SK-N-DZ (cell line): ENCODE results near the gene MTA3.
"Not testable (repeated sequence)": the region's sequence is repeated elsewhere in the genome, so short reads cannot be mapped to it uniquely, and the experiment has no call there.

Source experiments
- DNase-seq: peaks from one replicate; pipeline ENCODE4 v3.0.0-alpha.2; 2015; ENCODE audit warnings: low spot score

The MTA3 gene

DNA sequence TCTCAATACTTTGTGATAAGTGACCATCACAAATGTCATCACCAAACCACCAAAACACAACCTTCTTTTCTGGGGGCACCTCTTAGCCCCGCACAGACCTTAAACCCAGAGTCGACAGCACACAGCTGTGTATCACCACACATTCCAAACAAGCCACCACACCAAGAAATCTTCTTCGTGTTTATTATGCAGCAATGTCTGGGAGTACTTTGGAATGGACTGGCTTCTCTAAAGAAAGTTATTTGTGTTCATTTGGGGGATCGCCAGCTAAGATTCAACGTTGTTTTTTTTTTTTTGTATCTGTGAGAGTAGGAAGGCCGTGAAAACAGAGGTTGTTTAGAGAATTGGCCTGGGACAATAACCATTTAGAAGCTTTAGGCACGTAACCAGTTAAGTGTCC, 1.1 kb upstream of the MTA3 start:
- no peak for DNase-seq

DNA sequence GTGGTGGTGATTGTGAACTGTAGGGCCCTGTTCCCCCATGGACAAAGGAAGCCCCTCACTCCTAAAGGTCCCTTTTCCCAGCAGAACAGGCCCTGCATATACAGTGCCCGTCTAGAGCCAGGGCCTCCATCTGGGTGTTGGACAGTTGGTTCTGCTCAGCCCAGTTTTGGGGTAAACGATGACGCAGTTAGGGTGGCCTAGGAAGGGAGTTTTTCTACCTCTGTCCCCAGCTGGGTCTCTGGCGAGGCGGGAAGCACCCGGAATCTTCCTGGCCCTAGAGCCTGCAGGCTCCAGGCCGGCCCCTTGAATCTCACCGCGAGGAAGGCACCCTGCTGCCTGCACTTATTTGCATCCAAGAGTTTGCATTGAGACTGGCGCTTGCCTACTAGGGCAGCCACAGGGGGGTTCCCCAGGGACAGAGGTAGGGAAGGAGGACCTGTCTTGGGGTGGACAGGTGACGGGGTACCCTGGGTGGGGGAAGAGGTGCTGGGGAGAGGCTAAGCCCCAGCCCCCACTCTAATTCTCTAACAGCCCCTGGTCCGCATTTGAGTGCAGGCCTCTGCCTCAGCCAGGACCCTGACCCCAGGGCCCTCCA, 529 bp upstream of the MTA3 start:
- peak; percentile 71 for DNase-seq

DNA sequence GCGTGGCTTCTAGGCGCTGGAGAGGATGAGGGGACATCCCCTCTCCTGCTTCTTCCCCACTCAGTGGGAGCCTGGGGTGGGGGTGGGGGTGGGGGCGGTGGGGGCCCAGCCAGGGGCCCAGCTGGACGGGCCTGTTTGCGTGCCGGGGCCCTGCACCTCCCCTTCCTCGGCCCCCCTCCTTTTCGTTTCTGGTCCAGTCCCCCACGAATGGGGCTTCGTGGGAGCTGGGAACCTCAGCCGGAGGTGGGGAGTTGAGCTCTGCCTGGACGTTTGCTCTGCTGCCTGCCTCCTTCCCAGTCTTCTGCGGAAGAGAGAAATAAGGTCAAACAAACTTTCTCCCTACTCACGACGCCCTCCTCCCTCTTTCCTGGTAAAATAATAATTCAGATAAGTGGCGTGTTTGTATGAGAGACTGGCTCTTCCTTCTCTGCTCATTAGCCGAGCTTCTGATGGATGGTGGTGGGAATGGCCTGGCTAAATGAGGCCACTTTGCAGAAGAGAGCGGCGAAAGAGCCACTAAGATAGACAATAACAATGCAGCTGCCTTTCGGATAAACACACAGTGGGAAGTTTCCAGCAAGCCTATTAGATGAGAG, 782 bp downstream of the MTA3 start:
- DNase-seq = no peak

DNA sequence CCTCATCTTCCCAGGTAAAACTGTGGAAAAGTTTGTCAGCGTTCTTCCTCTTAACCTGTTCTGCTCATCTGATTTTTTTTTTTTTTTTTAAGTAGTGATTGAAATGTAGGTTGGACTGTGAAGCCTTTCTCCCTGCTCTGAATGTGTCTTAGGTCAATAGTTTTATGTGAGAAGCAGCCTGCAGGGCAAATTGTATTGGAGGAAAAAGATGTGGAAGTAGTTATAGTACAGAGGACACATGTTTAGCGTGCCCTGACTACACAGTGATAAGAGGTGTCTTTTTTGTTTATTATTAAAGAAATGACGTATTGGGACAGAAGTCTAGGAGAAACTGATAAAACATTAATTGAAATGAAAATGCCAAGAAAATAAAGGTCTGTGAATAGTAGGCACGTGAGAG, 1.5 kb downstream of the MTA3 start:
- DNase-seq = no peak

DNA sequence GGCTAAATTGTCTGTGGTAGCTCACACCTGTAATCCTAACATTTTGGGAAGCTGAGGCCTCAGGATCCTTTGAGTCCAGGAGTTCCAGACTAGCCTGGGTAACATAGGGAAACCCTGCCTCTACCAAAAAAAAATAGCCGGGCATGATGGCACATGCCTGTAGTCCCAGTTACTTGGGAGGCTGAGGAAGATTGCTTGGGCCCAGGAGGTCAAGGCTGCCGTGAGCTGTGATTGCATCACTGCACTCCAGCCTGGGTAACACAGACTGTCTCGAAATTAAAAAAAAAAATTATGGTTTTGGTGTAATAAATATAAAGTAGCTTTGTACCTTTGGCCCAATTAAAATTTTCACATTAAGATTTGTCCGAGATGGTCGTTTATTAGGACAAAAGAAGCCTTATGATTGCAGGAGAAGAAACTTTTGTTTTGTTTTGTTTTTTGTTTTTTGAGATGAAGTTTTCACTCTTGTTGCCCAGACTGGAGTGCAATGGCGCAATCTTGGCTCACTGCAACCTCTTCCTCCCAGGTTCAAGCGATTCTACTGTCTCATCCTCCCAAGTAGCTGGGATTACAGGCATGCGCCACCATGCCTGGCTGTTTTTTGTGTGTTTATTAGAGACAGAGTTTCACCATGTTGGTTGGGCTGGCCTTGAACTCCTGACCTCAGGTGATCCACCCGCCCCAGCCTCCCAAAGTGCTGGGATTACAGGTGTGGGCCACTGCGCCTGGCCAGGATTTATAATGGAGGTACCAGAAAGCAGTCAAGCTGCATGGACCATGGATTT, 4.1 kb downstream of the MTA3 start:
- no peak for DNase-seq

DNA sequence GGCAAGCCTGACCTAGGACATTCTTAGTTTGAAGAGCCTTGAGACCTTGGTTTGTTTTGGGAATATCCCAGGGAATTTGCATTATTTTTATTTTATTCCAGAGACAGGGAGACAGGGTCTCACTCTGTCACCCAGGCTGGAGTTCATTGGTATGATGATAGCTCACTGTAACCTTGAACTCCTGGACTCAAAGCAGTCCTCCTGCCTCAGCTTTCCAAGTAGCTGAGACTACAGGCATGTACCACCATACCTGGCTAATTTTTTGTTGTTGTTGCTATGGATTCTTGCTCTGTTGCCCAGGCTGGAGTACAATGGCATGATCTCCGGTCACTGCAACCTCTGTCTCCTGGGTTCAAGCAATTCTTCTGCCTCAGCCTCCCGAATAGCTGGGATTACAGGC, 4.8 kb downstream of the MTA3 start:
- DNase-seq = no peak

DNA sequence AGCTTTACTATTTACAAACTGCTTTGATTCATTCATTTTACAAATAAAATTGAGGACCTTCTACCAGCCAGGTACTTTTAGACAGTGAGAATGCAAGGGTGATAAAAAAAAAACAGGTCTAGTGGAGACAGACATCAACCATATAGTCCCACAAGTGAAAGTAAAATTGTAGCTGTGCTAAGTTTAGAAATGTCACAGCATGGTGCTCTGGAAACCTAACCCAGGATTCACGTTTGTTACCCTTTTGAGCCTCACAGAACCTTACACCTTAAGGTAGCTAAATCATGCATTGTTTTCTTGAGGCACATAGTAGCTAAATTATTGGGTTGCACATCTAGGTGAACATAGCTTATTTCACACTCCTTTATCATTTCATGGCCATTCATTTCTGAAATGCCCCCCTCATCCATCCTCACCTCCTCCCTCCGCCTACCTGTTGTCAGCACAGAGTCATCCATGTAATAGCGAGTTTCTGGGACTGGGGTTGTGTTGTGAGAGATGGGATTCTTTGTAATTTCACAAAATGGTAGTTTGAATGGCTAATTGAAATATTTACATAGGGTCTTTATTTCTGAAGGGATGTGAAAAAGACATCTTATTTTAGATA, 7.1 kb downstream of the MTA3 start:
- DNase-seq = no peak

DNA sequence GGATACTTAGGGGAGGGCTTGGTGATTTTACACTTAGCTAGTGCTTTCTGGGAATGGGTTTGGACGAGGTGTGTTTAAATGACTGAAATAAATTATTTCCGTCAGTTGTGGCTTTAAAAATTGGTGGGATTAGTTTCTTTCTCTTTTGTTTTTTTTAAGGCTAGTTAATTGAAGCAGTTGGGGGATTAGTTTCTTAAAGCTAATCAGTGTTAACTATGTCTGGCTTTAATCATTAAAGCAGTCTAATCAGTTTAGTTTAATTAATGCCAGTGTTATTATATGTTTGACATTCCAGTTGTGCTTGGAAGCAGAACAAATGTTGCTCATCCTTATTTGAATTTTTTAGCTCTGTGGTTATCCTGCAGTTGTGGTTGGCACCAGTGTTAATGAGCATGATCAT, 10.2 kb downstream of the MTA3 start:
- DNase-seq = no peak

DNA sequence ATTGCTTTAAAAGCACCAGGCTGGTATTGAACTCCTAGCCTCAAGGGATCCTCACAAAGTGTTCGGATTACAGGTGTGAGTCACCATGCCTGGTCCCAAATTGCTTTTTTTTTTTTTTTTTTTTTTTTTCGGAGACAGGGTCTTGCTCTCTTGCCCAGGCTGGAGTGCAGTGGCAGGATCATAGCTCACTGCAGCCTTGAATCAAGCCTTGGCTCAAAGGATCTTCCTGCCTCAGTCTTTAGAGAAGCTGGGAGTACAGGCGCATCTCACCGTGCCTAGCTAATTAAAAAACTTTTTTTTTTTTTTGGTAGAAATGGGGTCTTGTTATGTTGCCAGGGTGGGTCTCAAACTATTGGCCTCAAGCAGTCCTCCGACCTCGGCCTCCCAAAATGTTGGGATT, 12.8 kb downstream of the MTA3 start:
- no peak for DNase-seq

DNA sequence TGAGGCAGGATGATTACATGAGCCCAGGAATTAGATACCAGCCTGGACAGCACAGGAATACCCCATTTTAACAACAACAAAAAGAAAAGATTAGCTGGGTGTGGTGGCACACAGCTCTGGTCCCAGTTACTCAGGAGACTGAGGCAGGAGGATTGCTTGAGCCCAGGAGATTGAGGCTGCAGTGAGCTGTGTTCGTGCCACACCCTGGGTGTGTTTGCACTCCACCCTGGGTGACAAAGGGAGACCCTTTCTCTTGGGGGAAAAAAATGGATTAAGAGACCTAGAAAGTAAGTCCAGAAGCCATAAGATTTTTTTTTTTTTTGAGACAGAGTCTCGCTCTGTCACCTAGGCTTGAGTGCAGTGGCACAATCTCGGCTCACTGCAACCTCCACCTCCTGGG, 16.2 kb downstream of the MTA3 start:
- DNase-seq = not testable (repeated sequence)

DNA sequence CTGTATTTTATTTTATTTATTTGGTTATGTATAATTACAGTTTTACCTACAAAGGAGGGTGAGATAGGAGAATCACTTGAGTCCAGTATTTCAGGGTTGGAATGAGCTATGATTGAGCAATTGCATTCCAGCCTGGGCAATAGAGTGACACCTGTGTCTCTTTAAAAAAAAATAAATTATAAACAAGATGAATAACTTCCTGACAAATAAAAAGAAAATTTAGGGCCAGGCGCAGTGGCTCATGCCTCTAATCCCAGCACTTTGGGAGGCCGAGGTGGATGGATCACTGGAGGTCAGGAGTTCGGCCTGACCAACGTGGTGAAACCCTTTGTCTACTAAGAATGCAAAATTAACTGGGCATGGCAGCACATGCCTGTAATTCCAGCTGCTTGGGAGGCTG, 17.3 kb downstream of the MTA3 start:
- no peak for DNase-seq

DNA sequence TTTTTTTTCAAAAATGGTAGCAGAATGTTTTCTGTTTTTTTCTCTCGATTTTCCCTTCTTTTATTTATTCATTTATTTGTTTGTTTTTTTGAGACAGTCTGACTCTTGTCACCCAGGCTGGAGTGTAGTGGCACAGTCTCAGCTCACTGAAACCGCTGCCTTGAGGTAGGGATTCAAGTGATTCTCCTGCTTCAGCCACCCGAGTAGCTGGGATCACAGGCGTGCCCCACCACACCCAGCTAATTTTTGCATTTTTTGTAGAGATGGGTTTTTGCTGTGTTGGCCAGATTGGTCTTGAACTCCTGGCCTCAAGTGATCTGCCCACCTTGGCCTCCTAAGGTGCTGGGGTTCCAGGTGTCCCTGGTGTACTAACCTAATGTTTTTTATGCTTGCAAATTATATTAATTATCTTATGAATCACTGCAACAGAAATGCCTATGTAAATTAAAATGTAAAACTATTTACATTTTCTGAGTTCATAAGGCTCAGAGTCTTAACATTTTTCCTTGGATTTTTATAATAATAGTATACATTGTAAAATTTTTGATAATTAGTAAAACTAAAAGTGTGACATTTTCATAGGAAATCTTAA, 19.2 kb downstream of the MTA3 start:
- DNase-seq = no peak

DNA sequence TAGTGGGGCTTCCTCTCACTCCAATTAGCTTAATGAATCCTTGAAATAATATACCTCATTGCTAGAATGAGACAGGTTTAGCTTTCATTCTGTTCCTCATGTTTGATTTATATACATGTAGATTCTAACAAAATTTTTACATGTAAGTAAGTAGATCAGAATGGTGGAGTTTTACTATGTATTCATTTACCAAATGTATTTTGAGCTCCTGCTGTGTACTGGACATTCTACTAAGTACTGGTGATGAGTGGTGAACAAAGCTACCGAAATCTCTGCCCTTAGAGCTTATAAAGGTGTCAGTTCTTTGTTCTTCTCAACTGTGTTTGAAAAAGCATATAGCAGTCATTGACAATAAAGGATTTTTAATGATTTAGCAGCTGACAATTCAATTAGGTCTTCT, 19.7 kb downstream of the MTA3 start:
- DNase-seq = no peak

DNA sequence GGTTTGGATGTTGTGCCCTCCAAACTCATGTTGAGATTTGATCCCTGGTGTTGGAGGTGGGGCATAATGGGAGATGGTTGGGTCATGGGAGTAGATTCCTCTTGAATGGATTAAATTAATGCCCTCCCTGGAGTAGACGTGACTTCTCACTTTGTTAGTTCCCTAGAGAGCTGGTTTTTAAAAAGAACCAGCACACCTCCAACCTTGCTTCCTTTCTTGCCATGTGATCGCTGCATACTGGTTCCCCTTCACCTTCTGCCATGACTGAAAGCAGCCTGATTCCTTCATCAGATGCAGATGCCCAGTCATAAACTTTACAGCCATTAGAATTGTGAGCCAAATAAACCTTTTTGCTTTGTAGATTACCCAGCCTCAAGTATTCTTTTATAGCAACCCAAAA, 21.7 kb downstream of the MTA3 start:
- no peak for DNase-seq

DNA sequence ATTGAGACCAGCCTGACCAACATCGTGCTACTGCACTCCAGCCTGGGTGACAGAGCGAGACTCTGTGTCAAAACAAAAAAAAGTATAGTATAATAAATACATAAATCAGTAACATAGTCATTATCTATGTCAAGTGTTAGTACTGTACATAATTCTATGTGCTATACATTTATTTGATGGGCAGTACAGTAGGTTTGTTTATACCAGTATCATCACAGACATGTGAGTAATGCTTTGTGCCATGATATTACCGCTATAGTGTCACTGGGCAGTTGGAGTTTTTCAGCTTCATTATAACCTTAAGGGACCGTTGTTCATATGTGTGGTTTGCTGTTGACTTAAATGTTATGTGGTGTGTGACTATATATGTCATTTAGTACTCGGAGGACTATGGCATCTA, 24.9 kb downstream of the MTA3 start:
- DNase-seq = no peak

DNA sequence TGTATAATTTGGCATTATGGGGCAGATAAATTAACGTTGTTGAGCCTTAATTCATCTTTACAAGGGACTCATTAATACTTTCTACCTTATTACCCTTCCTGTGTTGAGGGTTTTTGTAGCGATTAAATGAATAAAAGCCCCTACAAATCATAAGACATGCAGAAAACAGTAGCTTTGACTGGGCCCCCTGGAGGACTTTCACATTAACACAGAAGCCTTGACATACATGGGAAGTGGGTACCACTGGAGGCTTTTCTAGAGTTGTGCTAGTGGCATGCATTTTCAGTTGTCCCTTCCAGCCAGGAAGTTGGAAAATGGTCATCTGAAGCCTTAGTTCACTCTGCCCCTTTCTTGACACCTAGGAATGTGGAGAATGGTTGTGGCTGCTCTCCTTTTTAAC, 30.2 kb downstream of the MTA3 start:
- DNase-seq = no peak

DNA sequence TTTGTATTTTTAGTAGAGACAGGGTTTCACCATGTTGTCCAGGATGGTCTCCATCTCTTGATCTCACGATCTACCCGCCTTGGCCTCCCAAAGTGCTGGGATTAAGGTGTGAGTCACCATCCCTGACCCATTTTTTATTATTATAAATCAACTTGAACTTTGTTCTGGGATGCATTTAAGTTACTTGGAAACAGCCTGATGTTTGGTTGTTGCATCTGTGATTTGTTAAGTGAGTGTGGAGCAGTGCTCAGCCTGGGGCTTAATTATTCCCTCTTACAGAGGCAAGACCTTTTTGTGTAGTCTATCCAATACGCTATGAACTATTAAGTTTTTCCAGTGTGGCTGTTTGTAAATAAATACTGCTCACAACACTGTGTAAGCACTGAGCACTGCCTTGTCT, 32.6 kb downstream of the MTA3 start:
- DNase-seq = no peak

DNA sequence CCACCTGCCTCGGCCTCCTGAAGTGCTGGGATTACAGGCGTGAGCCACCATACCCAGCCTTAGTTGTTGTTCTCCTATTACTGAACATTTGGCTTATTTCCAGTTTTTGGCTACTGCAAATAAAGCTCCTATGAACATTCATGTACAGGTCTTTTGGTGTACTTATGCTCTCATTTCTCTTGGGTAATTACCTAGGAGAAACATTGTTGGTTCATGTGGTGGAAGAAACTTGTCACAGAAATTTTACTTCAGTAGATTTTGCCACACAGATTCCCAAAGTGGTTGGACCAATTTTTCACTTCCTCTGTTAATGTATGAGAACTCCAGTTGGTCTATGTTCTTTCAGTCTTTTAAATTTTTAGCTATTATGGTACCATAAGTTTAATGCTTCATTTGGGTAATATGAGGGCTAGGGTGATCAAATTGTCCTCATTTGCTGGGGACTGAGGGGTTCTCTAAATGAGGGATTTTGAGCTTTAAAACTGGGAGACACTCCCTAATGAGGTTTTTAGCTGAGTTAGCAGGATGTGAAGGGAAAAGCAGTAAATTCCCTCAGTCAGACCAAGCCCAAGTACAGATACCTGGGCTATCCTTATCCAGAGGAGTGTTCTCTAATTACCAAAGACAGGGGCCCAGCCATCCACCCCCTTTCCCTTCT, 33.9 kb downstream of the MTA3 start:
- DNase-seq = no peak

DNA sequence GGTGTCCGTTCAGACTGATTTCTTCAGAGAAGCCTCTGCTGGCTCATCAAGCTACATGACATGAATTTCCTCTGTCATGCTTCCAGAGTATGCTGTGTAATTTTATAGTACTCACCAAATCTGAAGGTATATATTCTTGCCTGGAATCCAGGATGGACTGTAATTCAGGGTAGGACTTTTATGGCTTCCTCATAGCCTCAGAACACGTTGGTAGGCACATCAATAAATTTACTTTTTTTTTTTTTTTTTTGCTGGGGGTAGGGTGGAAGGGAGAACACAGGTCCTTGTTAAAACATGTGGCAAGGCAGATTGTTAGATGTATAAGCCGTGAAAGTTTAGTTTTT, 34.4 kb downstream of the MTA3 start:
- no peak for DNase-seq

DNA sequence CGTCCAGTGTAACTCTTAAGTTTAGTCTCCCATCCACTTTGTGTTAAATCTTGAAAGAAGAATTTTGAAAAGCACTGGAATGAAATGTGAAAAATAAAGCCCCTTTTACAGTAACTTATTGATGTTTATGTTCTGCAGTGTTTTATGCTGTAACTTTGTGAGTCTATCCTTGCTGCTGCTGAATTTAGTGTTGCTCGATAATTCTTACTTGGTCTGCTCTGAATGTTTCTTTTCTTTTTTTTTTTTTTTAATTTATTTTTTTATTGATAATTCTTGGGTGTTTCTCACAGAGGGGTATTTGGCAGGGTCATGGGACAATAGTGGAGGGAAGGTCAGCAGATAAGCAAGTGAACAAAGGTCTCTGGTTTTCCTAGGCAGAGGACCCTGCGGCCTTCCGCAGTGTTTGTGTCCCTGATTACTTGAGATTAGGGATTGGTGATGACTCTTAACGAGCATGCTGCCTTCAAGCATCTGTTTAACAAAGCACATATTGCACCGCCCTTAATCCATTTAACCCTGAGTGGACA, 36.0 kb downstream of the MTA3 start:
- not testable (repeated sequence) for DNase-seq

DNA sequence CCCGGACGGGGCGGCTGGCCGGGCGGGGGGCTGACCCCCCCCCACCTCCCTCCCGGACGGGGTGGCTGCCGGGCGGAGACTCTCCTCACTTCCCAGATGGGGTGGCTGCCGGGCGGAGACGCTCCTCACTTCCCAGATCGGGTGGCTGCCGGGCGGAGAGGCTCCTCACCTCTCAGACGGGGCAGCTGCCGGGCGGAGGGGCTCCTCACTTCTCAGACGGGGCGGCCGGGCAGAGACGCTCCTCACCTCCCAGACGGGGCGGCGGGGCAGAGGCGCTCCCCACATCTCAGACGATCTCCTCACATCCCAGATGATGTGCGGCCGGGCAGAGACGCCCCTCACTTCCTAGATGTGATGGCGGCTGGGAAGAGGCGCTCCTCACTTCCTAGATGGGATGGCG, 37.7 kb downstream of the MTA3 start:
- not testable (repeated sequence) for DNase-seq
